SU-DHL-6 (cell line): Measurements from ENCODE around the gene LRP11.

ENCODE experiments used
- H2AFZ ChIP-seq: fragments of 200-600 bp; sonication (generic); 2 replicates; pipeline ENCODE4 v1.6.1; 2014; ENCODE audit warnings: low read depth, mild to moderate bottlenecking, moderate library complexity, mixed read lengths, antibody characterized with exemption, low read length; ENCODE audit not compliant: severe bottlenecking
- H3F3A ChIP-seq: fragments of 200-600 bp; shearing (Covaris generic); 2 replicates; pipeline ENCODE4 v1.6.0; 2016; ENCODE audit warnings: antibody characterized with exemption, mild to moderate bottlenecking; ENCODE audit not compliant: insufficient read depth
- H3K27ac ChIP-seq: fragments of 200-600 bp; sonication (generic); 2 replicates; pipeline ENCODE4 v1.5.1; 2016; ENCODE audit warnings: low read depth, mild to moderate bottlenecking, low read length, moderate library complexity, mixed read lengths
- H3K27me3 ChIP-seq: fragments of 200-600 bp; sonication (generic), shearing (Covaris generic); 2 replicates; pipeline ENCODE4 v1.6.0; 2014; ENCODE audit warnings: mild to moderate bottlenecking, low read length
- H3K36me3 ChIP-seq: fragments of 200-600 bp; sonication (generic); 2 replicates; pipeline ENCODE4 v1.6.1; 2014; ENCODE audit warnings: mild to moderate bottlenecking, low read length, mixed read lengths
- H3K4me2 ChIP-seq: fragments of 300-600, 200-600 bp; shearing (Covaris generic), sonication (generic); 2 replicates; pipeline ENCODE4 v1.6.0; 2014; ENCODE audit warnings: low read length, low read depth, mild to moderate bottlenecking; ENCODE audit not compliant: poor library complexity, severe bottlenecking
- H3K4me3 ChIP-seq: fragments of 200-600 bp; sonication (generic); 2 replicates; pipeline ENCODE4 v1.5.1; 2014; ENCODE audit warnings: antibody characterized with exemption, low read length, mild to moderate bottlenecking, mixed read lengths; ENCODE audit not compliant: insufficient read depth, poor library complexity, severe bottlenecking
- H3K79me2 ChIP-seq: fragments of 200-600 bp; sonication (generic); 2 replicates; pipeline ENCODE4 v1.6.1; 2014; ENCODE audit warnings: mild to moderate bottlenecking, low read length, moderate library complexity; ENCODE audit not compliant: insufficient read depth
- H3K9ac ChIP-seq: fragments of 200-600 bp; sonication (generic); 2 replicates; pipeline ENCODE4 v1.7.0; 2014; ENCODE audit warnings: mild to moderate bottlenecking, low read length
- H3K9me2 ChIP-seq: fragments of 200-600 bp; sonication (generic); replicated peaks from 2 replicates; pipeline ENCODE4 v1.6.1; 2014; ENCODE audit warnings: low read length; ENCODE audit not compliant: insufficient read depth
- H3K9me3 ChIP-seq: fragments of 200-600 bp; sonication (generic); 2 replicates; pipeline ENCODE4 v1.6.1; 2014; ENCODE audit warnings: low read length, mixed read lengths; ENCODE audit not compliant: insufficient read depth
- H4K20me1 ChIP-seq: fragments of 200-600 bp; sonication (generic); 2 replicates; pipeline ENCODE4 v1.6.1; 2014; ENCODE audit warnings: low read depth, mild to moderate bottlenecking, antibody characterized with exemption, low read length, moderate library complexity, mixed read lengths
- CTCF ChIP-seq: fragments of 200-600 bp; sonication (generic); IDR thresholded peaks from one replicate; pipeline ENCODE4 v1.5.1; 2017; ENCODE audit warnings: antibody characterized with exemption, mild to moderate bottlenecking, low read length, moderate library complexity; ENCODE audit not compliant: insufficient read depth, poor library complexity, severe bottlenecking
- EZH2phosphoT487 ChIP-seq: fragments of 200-600 bp; sonication (generic), shearing (Covaris generic); conservative IDR thresholded peaks from 2 replicates; pipeline ENCODE4 v1.6.1; 2018; ENCODE audit warnings: mild to moderate bottlenecking, antibody characterized with exemption, low read length, moderate library complexity, mixed read lengths

The LRP11 gene

GRCh38 chr6:149825292-149825691 lies 38.9 kb downstream of the LRP11 start:
- Histone ChIP-seq H3K4me2 (no peak overlapping the region), H3K27ac (no peak overlapping the region), H2AFZ (no peak overlapping the region), H3K27me3 (no peaks in the 10 kb centered on the region), H3K36me3 (no peaks in the 10 kb centered on the region), H3K9ac (no peak overlapping the region), H4K20me1 (no peaks in the 10 kb centered on the region), H3K9me2 (no peaks in the 10 kb centered on the region), H3K79me2 (no peaks in the 10 kb centered on the region), H3K4me3 (no peak overlapping the region), H3K9me3 (no peaks in the 10 kb centered on the region), H3F3A (no peaks in the 10 kb centered on the region)
- TF ChIP-seq EZH2phosphoT487 (no peak), CTCF (no peak)

GRCh38 chr6:149823013-149823412 lies 41.1 kb downstream of the LRP11 start:
- Histone ChIP-seq H3K4me3 (no peak overlapping the region), H3K4me2 (no peak overlapping the region), H4K20me1 (no peaks in the 10 kb centered on the region), H3K9me2 (no peaks in the 10 kb centered on the region), H3F3A (peaks cover 6% of the 10 kb centered on the region), H2AFZ (no peak overlapping the region), H3K36me3 (no peaks in the 10 kb centered on the region), H3K27ac (no peak overlapping the region), H3K79me2 (no peaks in the 10 kb centered on the region), H3K27me3 (no peaks in the 10 kb centered on the region), H3K9me3 (no peaks in the 10 kb centered on the region), H3K9ac (no peak overlapping the region)
- no peak for TF ChIP-seq EZH2phosphoT487
- TF ChIP-seq CTCF, result no peak

DNA sequence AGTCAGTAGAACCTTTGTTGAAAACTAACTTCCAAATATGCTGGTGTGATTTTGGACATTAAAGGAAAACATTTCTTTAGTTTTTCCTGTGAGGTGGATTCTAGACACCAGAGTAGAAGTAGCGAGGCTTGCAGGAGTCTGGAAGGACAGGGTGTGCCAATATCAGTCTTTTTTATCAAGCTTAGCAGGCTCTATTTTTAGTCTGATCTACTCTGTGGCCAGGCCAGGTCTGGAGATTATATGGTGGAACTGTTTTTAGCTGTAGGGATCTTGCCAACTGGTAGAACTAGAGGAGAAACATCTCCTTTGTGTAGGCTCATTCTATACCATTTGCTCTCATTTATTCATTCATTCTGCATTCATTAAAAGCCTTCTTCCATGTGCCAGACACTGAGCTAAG lies 42.7 kb downstream of the LRP11 start:
- Histone ChIP-seq H3K9me3 (no peaks in the 10 kb centered on the region), H3K79me2 (no peaks in the 10 kb centered on the region), H3K27me3 (no peaks in the 10 kb centered on the region), H4K20me1 (no peaks in the 10 kb centered on the region), H3K9me2 (no peaks in the 10 kb centered on the region), H3K27ac (no peak overlapping the region), H2AFZ (no peak overlapping the region), H3K4me2 (no peak overlapping the region), H3K4me3 (no peak overlapping the region), H3K9ac (no peak overlapping the region), H3F3A (peaks cover 6% of the 10 kb centered on the region), H3K36me3 (no peaks in the 10 kb centered on the region)
- no peak for TF ChIP-seq EZH2phosphoT487
- no peak for TF ChIP-seq CTCF

DNA sequence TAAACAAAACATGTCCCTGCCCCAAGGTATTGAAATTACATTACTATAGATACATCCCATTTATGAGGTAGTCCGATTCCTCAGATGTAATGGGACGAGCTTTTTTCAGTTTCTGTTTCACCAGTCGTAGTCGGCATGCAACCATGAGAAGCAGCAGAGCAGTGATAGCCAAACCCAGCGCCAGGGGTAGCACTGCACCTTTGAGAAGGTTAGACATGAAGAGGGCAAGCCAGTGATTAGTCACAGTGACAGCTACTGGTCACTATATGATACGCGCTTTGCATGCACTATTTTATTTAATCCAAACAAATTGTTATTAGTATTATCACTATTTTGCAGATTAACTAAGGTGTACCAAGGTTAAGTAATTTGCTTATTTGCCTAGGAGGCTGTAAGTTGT lies 43.7 kb downstream of the LRP11 start:
- H3F3A ChIP-seq, result peaks cover 6% of the 10 kb centered on the region
- H3K27ac ChIP-seq, result no peak overlapping the region
- H3K9ac ChIP-seq, result no peak overlapping the region
- H2AFZ ChIP-seq, result no peak overlapping the region
- H3K9me3 ChIP-seq, result no peaks in the 10 kb centered on the region
- no peaks in the 10 kb centered on the region for H4K20me1 ChIP-seq
- no peaks in the 10 kb centered on the region for H3K27me3 ChIP-seq
- no peaks in the 10 kb centered on the region for H3K36me3 ChIP-seq
- H3K4me2 ChIP-seq, result no peak overlapping the region
- no peak overlapping the region for H3K4me3 ChIP-seq
- H3K79me2 ChIP-seq, result no peaks in the 10 kb centered on the region
- TF ChIP-seq EZH2phosphoT487 (no peak), CTCF (no peak)
- no peaks in the 10 kb centered on the region for H3K9me2 ChIP-seq
